ENCODE measurements around the gene IGIP. TPM values are rescaled to one million over a fixed set of nuclear protein-coding genes. Genes with fewer than 3 reads are reported as not detected.
A peak's percentile ranks its signal among the peaks of the same experiment; 100 is the strongest.

Gene IGIP
- total RNA-seq, 2 experiments from 2014 or later, result 1.7 to 1.9 TPM

DNA sequence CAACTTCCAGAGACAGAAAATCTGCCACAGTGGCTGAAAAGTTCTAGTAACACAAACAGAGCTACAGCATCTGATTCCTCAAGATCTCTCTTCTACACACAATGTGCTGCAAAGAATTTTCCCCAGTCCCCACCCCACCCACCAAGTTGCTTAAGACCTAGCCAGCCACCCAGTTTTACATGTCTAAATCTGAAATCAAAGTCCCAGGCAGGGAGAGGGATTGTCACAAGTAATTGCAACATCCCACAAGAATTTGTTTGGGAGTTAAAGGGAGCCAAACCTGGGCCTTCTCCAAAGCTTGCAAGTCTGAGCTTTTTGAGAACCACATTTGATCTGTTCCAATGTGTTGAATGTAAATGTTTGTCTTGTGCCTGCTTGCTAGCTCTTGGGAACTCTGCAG lies 15.5 kb downstream of the IGIP start:
- DNase-seq (no peak), ATAC-seq (no peak)
- H3K27me3 Mint-ChIP-seq, result peaks cover 9% of the 10 kb centered on the region
- CTCF ChIA-PET, result interaction anchor here (0.5 to 8.1 kb wide), 7 partner anchors 7 to 263 kb away, joined by 3 to 108 read pairs (median 8); partner anchors contain the start of gene PURA
- intact Hi-C loops (cut with DNase I, micrococcal nuclease), result no loop called here
- POLR2A ChIA-PET, result no interaction called here
- peaks cover 11% of the 10 kb centered on the region for H3K4me1 Mint-ChIP-seq
- H3K4me3 Mint-ChIP-seq, result no peak overlapping the region
- H3K36me3 Mint-ChIP-seq (ENCODE audit: low read depth), result no peaks in the 10 kb centered on the region
- no peaks in the 10 kb centered on the region for H3K9me3 Mint-ChIP-seq (ENCODE audit: low read depth)
- H3K27ac Mint-ChIP-seq, result no peak overlapping the region

DNA sequence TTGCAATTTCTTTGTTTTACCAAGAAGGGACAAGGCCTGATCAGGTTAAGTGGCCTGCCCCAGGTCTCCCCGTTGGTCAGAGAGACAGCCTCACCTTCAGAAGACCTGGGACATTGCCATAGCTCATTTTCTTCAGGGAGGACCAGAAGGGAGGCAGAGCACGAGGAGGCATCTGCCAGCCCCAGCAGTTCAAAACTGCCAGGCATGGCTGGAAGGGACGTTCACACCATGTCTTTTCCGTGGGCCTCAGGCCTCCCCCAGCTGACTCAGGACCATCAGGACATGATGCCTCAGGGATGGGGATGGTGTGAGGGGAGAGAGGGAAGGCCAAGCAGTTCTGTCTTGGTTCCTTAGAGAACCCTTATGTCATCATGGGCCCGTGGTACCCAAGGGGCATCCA lies 16.5 kb downstream of the IGIP start:
- DNase-seq, result no peak
- POLR2A ChIA-PET, result interaction anchor here (0.6 kb wide), 1 partner anchor 44 kb away, joined by 3 read pairs; no protein-coding TSS in a partner anchor
- CTCF ChIA-PET, result interaction anchor here (1.0 to 8.1 kb wide), 10 partner anchors 8 to 68 kb away, joined by 3 to 108 read pairs (median 4); partner anchors contain the start of gene PURA
- H3K4me3 Mint-ChIP-seq, result no peak overlapping the region
- no peak for ATAC-seq
- H3K27ac Mint-ChIP-seq, result no peak overlapping the region
- H3K27me3 Mint-ChIP-seq, result peaks cover 12% of the 10 kb centered on the region
- no peaks in the 10 kb centered on the region for H3K36me3 Mint-ChIP-seq (ENCODE audit: low read depth)
- H3K9me3 Mint-ChIP-seq (ENCODE audit: low read depth), result no peaks in the 10 kb centered on the region
- peaks cover 14% of the 10 kb centered on the region for H3K4me1 Mint-ChIP-seq
- intact Hi-C loops (cut with DNase I, micrococcal nuclease), result no loop called here

DNA sequence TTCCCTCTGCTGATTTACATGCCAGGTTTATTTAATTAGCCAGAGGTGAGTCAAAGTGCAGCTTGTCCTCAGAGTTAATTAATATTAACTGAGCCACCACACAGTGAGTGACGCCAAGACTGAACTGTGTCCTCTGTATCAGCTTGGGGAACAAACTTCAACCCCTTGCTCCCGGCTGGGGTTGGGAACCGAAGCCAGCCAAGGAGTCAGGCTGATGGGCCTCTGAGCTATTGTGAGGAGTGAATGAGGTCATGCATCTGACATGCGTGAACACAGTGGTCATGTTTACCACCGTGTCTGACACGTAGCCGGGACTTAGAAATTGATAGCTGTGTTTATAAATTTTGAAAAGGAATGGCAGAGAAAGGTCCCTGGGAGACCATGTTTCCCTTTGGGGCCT lies 17.1 kb downstream of the IGIP start:
- CTCF ChIA-PET, result interaction anchor here (0.8 to 8.1 kb wide), 10 partner anchors 8 to 68 kb away, joined by 3 to 108 read pairs (median 6); partner anchors contain the start of gene PURA
- H3K27me3 Mint-ChIP-seq, result peaks cover 12% of the 10 kb centered on the region
- no peaks in the 10 kb centered on the region for H3K9me3 Mint-ChIP-seq (ENCODE audit: low read depth)
- peaks cover 14% of the 10 kb centered on the region for H3K4me1 Mint-ChIP-seq
- H3K4me3 Mint-ChIP-seq, result no peak overlapping the region
- no peaks in the 10 kb centered on the region for H3K36me3 Mint-ChIP-seq (ENCODE audit: low read depth)
- POLR2A ChIA-PET, result interaction anchor here (0.6 to 1.0 kb wide), 3 partner anchors 22 to 45 kb away, joined by 3 to 8 read pairs (median 3); no protein-coding TSS in a partner anchor
- no peak for DNase-seq
- H3K27ac Mint-ChIP-seq, result no peak overlapping the region
- ATAC-seq, result no peak
- intact Hi-C loops (cut with DNase I, micrococcal nuclease), result no loop called here

DNA sequence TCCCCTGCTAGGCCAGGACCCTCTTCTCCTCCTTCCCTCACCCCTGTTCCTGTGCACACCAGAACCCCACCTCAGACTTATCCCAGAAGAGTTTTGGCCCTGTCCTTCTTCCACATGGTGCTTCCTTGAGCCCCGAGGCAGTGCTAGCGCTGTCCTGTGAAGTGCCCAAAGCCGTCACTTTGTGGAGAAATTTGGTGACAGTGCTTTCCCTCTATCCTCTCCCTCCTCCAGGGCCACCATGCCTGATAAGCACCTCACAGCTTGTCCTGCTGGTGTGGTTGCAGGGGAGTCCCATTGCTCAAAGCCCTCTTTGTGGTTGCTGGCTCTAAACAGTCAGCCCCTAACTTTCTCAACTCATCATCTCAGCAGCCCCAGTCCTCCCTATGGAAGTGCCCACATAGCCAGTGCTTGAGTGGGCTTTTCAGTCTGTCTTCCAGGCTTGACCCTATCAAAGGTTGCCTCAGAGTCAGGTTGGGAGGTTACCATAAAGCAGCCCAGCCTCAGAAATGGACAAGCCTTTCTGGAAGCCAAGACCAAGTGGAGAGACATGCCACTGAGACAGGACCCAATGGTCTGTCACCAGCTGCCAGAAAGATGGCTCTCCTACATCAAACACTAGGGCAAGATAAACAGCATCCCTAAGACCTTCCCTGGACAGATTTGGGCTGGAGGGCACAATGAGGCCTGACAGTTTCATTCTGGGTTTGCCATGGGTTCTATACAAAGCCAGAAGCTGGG lies 18.0 kb downstream of the IGIP start:
- no peak for DNase-seq
- ChIA-PET CTCF (interaction anchor here (0.6 to 8.1 kb wide), 30 partner anchors 9 to 175 kb away, joined by 3 to 108 read pairs (median 4); partner anchors contain the start of gene PURA), POLR2A (interaction anchor here (0.8 to 1.2 kb wide), 3 partner anchors 11 to 36 kb away, joined by 3 to 8 read pairs (median 5); no protein-coding TSS in a partner anchor)
- ATAC-seq, result no peak
- no peaks in the 10 kb centered on the region for H3K9me3 Mint-ChIP-seq (ENCODE audit: low read depth)
- peaks cover 14% of the 10 kb centered on the region for H3K4me1 Mint-ChIP-seq
- H3K27me3 Mint-ChIP-seq, result peaks cover 12% of the 10 kb centered on the region
- H3K36me3 Mint-ChIP-seq (ENCODE audit: low read depth), result no peaks in the 10 kb centered on the region
- intact Hi-C loops (cut with DNase I, micrococcal nuclease), result loop anchor here (1.0 to 2.0 kb wide), 3 partner anchors 29 to 70 kb away; partner anchors contain the start of gene PURA (in 2 of the 2)
- H3K4me3 Mint-ChIP-seq, result no peak overlapping the region
- no peak overlapping the region for H3K27ac Mint-ChIP-seq

DNA sequence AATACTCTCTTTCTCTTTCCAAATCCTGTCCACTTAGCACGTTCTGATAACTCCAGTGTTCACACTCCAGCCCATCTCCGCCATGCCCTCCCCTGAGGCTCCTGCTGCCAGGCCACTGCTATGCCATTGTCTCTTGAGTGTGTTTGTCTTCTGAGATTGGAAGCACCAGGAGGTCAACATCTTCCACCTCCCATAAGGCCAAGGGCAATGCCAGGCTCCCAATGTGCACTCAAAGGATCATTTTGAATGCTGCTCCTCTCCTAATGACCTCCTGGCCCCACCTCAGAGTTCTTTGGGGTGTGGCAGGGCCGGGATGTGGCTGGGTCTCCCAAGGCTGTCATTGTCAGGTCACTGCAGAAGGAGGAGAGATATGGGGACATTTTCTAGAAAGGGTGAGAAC lies 19.5 kb downstream of the IGIP start:
- POLR2A ChIA-PET, result interaction anchor here (1.0 kb wide), 1 partner anchor 13 kb away, joined by 3 read pairs; no protein-coding TSS in a partner anchor
- no peak overlapping the region for H3K27ac Mint-ChIP-seq
- ATAC-seq (no peak), DNase-seq (no peak)
- no peaks in the 10 kb centered on the region for H3K36me3 Mint-ChIP-seq (ENCODE audit: low read depth)
- peaks cover 12% of the 10 kb centered on the region for H3K27me3 Mint-ChIP-seq
- CTCF ChIA-PET, result interaction anchor here (0.7 to 8.1 kb wide), 24 partner anchors 9 to 213 kb away, joined by 3 to 108 read pairs (median 6); partner anchors contain the start of gene PURA
- intact Hi-C loops (cut with DNase I, micrococcal nuclease), result loop anchor here (1.0 to 2.0 kb wide), 3 partner anchors 12 to 38 kb away; partner anchors contain the start of gene PURA (in 2 of the 2)
- H3K9me3 Mint-ChIP-seq (ENCODE audit: low read depth), result no peaks in the 10 kb centered on the region
- peaks cover 14% of the 10 kb centered on the region for H3K4me1 Mint-ChIP-seq
- peak overlapping the region; percentile 26 for H3K4me3 Mint-ChIP-seq

DNA sequence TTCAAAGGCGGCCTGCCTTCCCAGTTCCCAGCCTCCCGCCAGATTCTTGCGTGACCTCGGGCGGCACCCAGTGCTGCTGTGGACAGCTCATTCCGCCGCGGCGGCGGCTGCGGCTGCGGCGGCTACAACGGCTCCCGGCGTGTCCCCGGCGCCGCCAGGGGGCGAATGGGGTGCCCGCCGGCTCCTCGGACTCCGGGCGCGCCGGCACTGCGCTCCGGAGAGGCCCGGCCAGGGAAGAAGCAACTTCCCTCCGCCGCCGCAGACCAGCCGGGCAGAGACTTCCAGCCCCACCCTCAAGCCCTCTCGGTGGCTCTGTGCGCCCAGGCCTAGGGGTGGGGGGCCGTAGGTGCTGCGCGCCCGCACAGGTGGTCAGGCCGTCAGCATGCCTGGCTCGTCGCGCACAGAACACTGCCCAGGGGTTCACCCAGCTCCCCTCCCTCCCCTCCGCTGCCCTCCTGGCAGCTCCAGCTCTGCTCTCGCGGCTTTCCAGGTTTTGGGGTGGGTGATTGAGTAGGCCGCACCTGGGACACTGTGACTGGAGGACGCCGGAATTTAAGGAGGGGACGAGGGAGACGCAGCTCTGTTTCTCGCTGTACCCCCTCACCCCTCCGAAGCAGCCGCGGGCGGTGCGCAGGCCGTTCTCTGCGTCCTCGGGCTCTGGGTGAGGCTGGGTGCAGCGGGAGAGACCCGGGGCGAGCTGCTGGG lies 20.2 kb downstream of the IGIP start:
- H3K36me3 Mint-ChIP-seq (ENCODE audit: low read depth), result no peaks in the 10 kb centered on the region
- peaks cover 12% of the 10 kb centered on the region for H3K27me3 Mint-ChIP-seq
- ChIA-PET CTCF (interaction anchor here (0.6 to 8.1 kb wide), 24 partner anchors 8 to 380 kb away, joined by 3 to 108 read pairs (median 5); partner anchors contain the start of gene PURA), POLR2A (interaction anchor here (0.7 to 1.0 kb wide), 2 partner anchors 14 to 65 kb away, joined by 3 read pairs; no protein-coding TSS in a partner anchor)
- H3K4me3 Mint-ChIP-seq, result peak overlapping the region; percentile 26
- peaks cover 14% of the 10 kb centered on the region for H3K4me1 Mint-ChIP-seq
- ATAC-seq (peak; percentile 84), DNase-seq (peak; percentile 79)
- no peaks in the 10 kb centered on the region for H3K9me3 Mint-ChIP-seq (ENCODE audit: low read depth)
- H3K27ac Mint-ChIP-seq, result no peak overlapping the region
- intact Hi-C loops (cut with DNase I, micrococcal nuclease), result loop anchor here (1.0 to 2.0 kb wide), 4 partner anchors 11 to 39 kb away; partner anchors contain the start of genes PURA (in 2 of the 2) and CYSTM1 (in 1 of the 2)

DNA sequence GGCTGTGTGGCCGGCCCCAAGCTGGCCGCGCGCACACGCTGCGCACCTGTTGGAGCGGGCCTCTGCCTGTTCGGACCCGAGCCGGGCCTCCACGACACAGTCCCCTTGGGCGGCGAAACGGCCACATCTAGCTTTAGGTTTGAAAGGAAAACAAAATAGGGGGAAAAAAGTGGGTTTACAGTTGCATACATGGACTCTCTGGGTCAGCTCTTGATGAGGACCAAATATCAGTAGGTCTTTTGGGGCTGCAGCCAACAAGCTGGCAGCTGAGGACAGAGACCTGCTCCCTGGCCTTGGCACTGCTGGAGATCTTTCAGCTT lies 20.7 kb downstream of the IGIP start:
- H3K4me3 Mint-ChIP-seq, result no peak overlapping the region
- no peak for ATAC-seq
- no peak overlapping the region for H3K27ac Mint-ChIP-seq
- ChIA-PET POLR2A (interaction anchor here (0.7 kb wide), 1 partner anchor 65 kb away, joined by 3 read pairs; no protein-coding TSS in a partner anchor), CTCF (interaction anchor here (0.6 to 8.1 kb wide), 18 partner anchors 8 to 381 kb away, joined by 3 to 108 read pairs (median 6); partner anchors contain the start of gene PURA)
- no peak for DNase-seq
- H3K27me3 Mint-ChIP-seq, result peaks cover 12% of the 10 kb centered on the region
- H3K36me3 Mint-ChIP-seq (ENCODE audit: low read depth), result no peaks in the 10 kb centered on the region
- H3K9me3 Mint-ChIP-seq (ENCODE audit: low read depth), result no peaks in the 10 kb centered on the region
- intact Hi-C loops (cut with DNase I, micrococcal nuclease), result loop anchor here in 1 of 2 experiments (1.0 kb wide), 1 partner anchor 29 kb away; the partner anchor contains the start of gene CYSTM1
- peaks cover 14% of the 10 kb centered on the region for H3K4me1 Mint-ChIP-seq

DNA sequence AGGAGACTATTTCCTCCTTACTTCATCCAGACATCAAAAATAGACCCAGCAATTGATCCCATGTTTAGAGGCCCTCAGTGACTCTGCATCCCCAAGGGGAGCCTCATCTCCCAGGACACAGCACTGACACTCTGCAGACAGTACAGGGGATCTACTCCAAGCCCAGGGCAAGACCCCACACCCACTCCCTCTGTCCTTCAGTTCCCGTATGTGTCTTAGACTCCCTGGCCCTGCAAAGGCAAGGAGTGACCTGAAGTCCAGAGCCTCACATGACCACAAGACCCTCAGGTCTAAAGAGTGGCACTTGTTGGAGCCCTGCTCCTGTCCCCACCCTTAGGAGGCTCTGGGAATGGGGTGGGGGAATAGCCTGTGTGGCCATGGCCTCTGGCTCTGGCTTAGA lies 21.7 kb downstream of the IGIP start:
- no peak for ATAC-seq
- CTCF ChIA-PET, result interaction anchor here (0.6 to 3.9 kb wide), 3 partner anchors 9 to 147 kb away, joined by 3 to 19 read pairs (median 3); no protein-coding TSS in a partner anchor
- Mint-ChIP-seq H3K27ac (no peak overlapping the region), H3K9me3 (ENCODE audit: low read depth) (no peaks in the 10 kb centered on the region), H3K36me3 (ENCODE audit: low read depth) (no peaks in the 10 kb centered on the region), H3K4me1 (peaks cover 14% of the 10 kb centered on the region), H3K4me3 (no peak overlapping the region), H3K27me3 (peaks cover 12% of the 10 kb centered on the region)
- DNase-seq, result no peak
- POLR2A ChIA-PET, result no interaction called here
- intact Hi-C loops (cut with DNase I, micrococcal nuclease), result no loop called here

DNA sequence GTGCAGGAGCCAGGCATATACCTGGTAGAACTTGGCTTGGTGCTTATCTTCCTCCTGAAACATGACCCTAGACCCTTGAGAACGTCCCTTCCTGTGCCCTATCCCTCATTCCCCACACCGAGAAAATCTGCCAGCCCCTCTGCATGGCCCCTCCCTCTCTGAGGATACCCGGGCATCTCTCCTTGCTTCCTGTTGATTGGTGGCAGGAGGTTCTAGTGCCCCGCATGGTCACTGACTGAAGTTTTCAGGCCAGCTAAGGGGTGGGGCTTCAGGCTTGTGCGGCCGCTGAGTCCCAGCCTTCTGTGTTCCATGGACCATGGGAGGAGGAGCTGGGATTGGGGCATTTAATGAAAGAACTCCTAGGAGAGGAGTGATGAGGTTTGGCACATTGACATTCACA lies 22.8 kb downstream of the IGIP start:
- Mint-ChIP-seq H3K4me1 (peaks cover 14% of the 10 kb centered on the region), H3K27ac (no peak overlapping the region), H3K27me3 (peaks cover 12% of the 10 kb centered on the region), H3K4me3 (no peak overlapping the region), H3K9me3 (ENCODE audit: low read depth) (no peaks in the 10 kb centered on the region), H3K36me3 (ENCODE audit: low read depth) (no peaks in the 10 kb centered on the region)
- DNase-seq (no peak), ATAC-seq (no peak)
- CTCF ChIA-PET, result interaction anchor here (0.6 to 1.5 kb wide), 2 partner anchors 19 to 75 kb away, joined by 3 read pairs; no protein-coding TSS in a partner anchor
- intact Hi-C loops (cut with DNase I, micrococcal nuclease), result no loop called here
- POLR2A ChIA-PET, result no interaction called here

DNA sequence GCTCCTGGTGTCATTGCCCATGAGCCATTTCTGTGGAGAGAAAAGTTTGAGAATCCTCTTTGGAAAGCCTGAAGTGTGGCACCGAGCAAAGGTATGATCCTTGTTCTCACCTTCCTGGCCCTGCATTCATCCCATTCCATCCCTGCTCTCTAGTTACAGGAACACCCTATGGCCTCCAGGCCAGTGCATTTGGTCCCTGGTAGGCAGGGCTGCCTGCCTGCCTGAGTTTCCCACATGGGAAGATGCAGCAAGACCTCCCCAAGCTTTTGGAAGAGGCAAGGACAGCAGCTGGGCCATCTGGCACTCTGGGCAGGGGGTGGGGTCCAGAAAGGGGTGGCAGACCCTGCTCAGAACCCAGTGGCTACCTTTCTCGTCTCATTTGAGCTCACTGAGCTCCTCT lies 24.5 kb downstream of the IGIP start:
- Mint-ChIP-seq H3K4me3 (no peak overlapping the region), H3K27me3 (peaks cover 8% of the 10 kb centered on the region), H3K4me1 (peaks cover 8% of the 10 kb centered on the region), H3K9me3 (ENCODE audit: low read depth) (no peaks in the 10 kb centered on the region), H3K36me3 (ENCODE audit: low read depth) (no peaks in the 10 kb centered on the region), H3K27ac (no peak overlapping the region)
- ATAC-seq (no peak), DNase-seq (no peak)
- POLR2A ChIA-PET, result no interaction called here
- CTCF ChIA-PET, result interaction anchor here (0.6 to 1.1 kb wide), 6 partner anchors 19 to 82 kb away, joined by 3 to 4 read pairs (median 3); no protein-coding TSS in a partner anchor
- intact Hi-C loops (cut with DNase I, micrococcal nuclease), result no loop called here

Measured in activated CD4-positive, alpha-beta T cell treated with anti-CD3 and anti-CD28 coated beads for 36 hours (primary cell).